RWPE2 (cell line): ENCODE data around the gene KCNK4.
A peak's percentile ranks its signal among the peaks of the same experiment; 100 is the strongest.

Experiments
- ATAC-seq: fragments of 200-7000 bp; cut with Tn5 transposase; 3 replicates; pipeline ENCODE4 v1.9.1; 2021; ENCODE audit warnings: low read depth
- DNase-seq: peaks from one replicate; pipeline ENCODE4 v3.0.0-alpha.2; 2020; ENCODE audit warnings: low spot score
- H3K27ac ChIP-seq: fragments of 450-650 bp; 2 replicates; pipeline ENCODE4 v1.5.1; 2017; ENCODE audit warnings: mild to moderate bottlenecking; ENCODE audit not compliant: poor library complexity, severe bottlenecking
- H3K27me3 ChIP-seq: fragments of 250-450 bp; sonication (Bioruptor Pico); 2 replicates; pipeline ENCODE4 v1.5.1; 2021; ENCODE audit warnings: mild to moderate bottlenecking, moderate library complexity; ENCODE audit not compliant: insufficient read depth, poor library complexity, severe bottlenecking
- H3K36me3 ChIP-seq: fragments of 250-450 bp; sonication (Bioruptor Pico); 2 replicates; pipeline ENCODE4 v1.5.1; 2020; ENCODE audit warnings: low read depth, mild to moderate bottlenecking, moderate library complexity
- H3K4me1 ChIP-seq: fragments of 250-450 bp; sonication (Bioruptor Pico); 2 replicates; pipeline ENCODE4 v1.5.1; 2021; ENCODE audit warnings: mild to moderate bottlenecking, moderate library complexity; ENCODE audit not compliant: insufficient read depth, poor library complexity, severe bottlenecking
- H3K4me3 ChIP-seq: fragments of 250-450 bp; sonication (Bioruptor Pico); 2 replicates; pipeline ENCODE4 v1.5.1; 2021; ENCODE audit warnings: mild to moderate bottlenecking, moderate library complexity; ENCODE audit not compliant: severe bottlenecking
- H3K9me3 ChIP-seq: fragments of 250-450 bp; sonication (Bioruptor Pico); 2 replicates; pipeline ENCODE4 v1.5.1; 2021; ENCODE audit warnings: mild to moderate bottlenecking, moderate library complexity; ENCODE audit not compliant: severe bottlenecking
- CTCF ChIP-seq: fragments of 450-650 bp; IDR thresholded peaks from one replicate; pipeline ENCODE4 v1.5.1; 2017; ENCODE audit warnings: mild to moderate bottlenecking, moderate library complexity; ENCODE audit not compliant: poor library complexity, severe bottlenecking

KCNK4 gene

GRCh38 chr11:64250415-64251015 lies 40.6 kb upstream of the KCNK4 start:
- TF ChIP-seq CTCF = no peak
- Histone ChIP-seq H3K36me3 (peaks cover 20% of the 10 kb centered on the region), H3K27ac (peak overlapping the region; percentile 75), H3K9me3 (no peaks in the 10 kb centered on the region), H3K4me3 (peak overlapping the region; percentile 89), H3K27me3 (no peaks in the 10 kb centered on the region), H3K4me1 (peaks cover 8% of the 10 kb centered on the region)
- DNase-seq (no peak), ATAC-seq (no peak)

GRCh38 chr11:64251016-64251752 lies 39.9 kb upstream of the KCNK4 start, which contains the start of gene PLCB3:
Gene PLCB3 (plus strand): TSS chr11:64251530. CDS start chr11:64251650, 120 bp downstream.
- Histone ChIP-seq H3K36me3 (peaks cover 27% of the 10 kb centered on the region), H3K4me1 (peaks cover 8% of the 10 kb centered on the region), H3K9me3 (no peaks in the 10 kb centered on the region), H3K4me3 (peak within 1 kb of the TSS; percentile 89), H3K27me3 (no peaks in the 10 kb centered on the region), H3K27ac (peak within 1 kb of the TSS; percentile 75)
- TF ChIP-seq CTCF = peak; percentile 93
- peak; percentile 24 for ATAC-seq
- no peak for DNase-seq

GRCh38 chr11:64251753-64252002 lies 39.4 kb upstream of the KCNK4 start:
- H3K27me3 ChIP-seq = no peaks in the 10 kb centered on the region
- ATAC-seq = no peak
- TF ChIP-seq CTCF = no peak
- peak overlapping the region; percentile 89 for H3K4me3 ChIP-seq
- peaks cover 8% of the 10 kb centered on the region for H3K4me1 ChIP-seq
- no peaks in the 10 kb centered on the region for H3K9me3 ChIP-seq
- peak overlapping the region; percentile 75 for H3K27ac ChIP-seq
- no peak for DNase-seq
- H3K36me3 ChIP-seq = peaks cover 32% of the 10 kb centered on the region

- Histone ChIP-seq H3K9me3 (no peaks in the 10 kb centered on the region), H3K27ac (peak overlapping the region; percentile 75)
- no peak for TF ChIP-seq CTCF
Observed at GRCh38 chr11:64252003-64252872, 38.9 kb upstream of the KCNK4 start.

More at GRCh38 chr11:64252003-64252872, 38.9 kb upstream of the KCNK4 start:
- ATAC-seq (peak; percentile 65), DNase-seq (no peak)
- Histone ChIP-seq H3K4me3 (peak overlapping the region; percentile 89), H3K36me3 (peaks cover 37% of the 10 kb centered on the region), H3K4me1 (peaks cover 8% of the 10 kb centered on the region), H3K27me3 (no peaks in the 10 kb centered on the region)
